Thoracic aorta (tissue), 2 donors: ENCODE data around the gene RNF151. TPM values are rescaled to one million over a fixed set of nuclear protein-coding genes. Genes with fewer than 3 reads are reported as not detected.

Source experiments
- ATAC-seq: fragments of 150-250 bp; one replicate; pipeline ENCODE4 v1.8.0; 2017; ENCODE audit warnings: low read depth; ENCODE audit not compliant: insufficient number of reproducible peaks, low FRiP score
- DNase-seq: peaks from one replicate; pipeline ENCODE4 v3.0.0-alpha.2; 2020; ENCODE audit warnings: low spot score
- H3K27ac ChIP-seq, 2 donors: fragments of 200-600 bp; sonication (generic); 1 replicate in 1 of 2; 2 replicates in 1 of 2; pipeline ENCODE4 v1.5.1; 2016; ENCODE audit warnings: mild to moderate bottlenecking in 2 of 2, moderate library complexity in 2 of 2
- H3K27me3 ChIP-seq: fragments of 200-600 bp; sonication (generic); replicated peaks from 2 replicates; pipeline ENCODE4 v1.6.0; 2016; ENCODE audit warnings: mild to moderate bottlenecking; ENCODE audit not compliant: insufficient read depth
- H3K36me3 ChIP-seq: fragments of 200-600 bp; sonication (generic); one replicate; pipeline ENCODE4 v1.5.1; 2016
- H3K4me1 ChIP-seq, 2 donors: fragments of 200-600 bp; sonication (generic); 1 replicate in 1 of 2; 2 replicates in 1 of 2; pipeline versions ENCODE4 v1.5.1 to v1.6.0; 2016; ENCODE audit warnings: low read depth in 2 of 2, mild to moderate bottlenecking in 1 of 2; ENCODE audit not compliant: control insufficient read depth in 1 of 2
- H3K4me3 ChIP-seq: fragments of 200-600 bp; sonication (generic); 2 replicates; pipeline ENCODE4 v1.5.1; 2016; ENCODE audit warnings: mild to moderate bottlenecking
- H3K9me3 ChIP-seq: fragments of 200-600 bp; sonication (generic); 2 replicates; pipeline ENCODE4 v1.5.1; 2016
- total RNA-seq, 2 donors: library from RNA; depleted of rRNA; stranded (reverse); fragments of >200 nt; gene quantifications; one replicate each; pipeline versions ENCODE4 v1.1.0 to v1.2.3, GENCODE V29; 2016
- TF ChIP-seq, protein P1 (sequence below): fragments of 200-600 bp; sonication (generic); IDR thresholded peaks from one replicate; pipeline ENCODE4 v1.5.1; 2019; ENCODE audit warnings: antibody characterized with exemption

The RNF151 gene
- total RNA-seq, 2 donors from 2014 or later, result not detected

GRCh38 chr16:1979271-1980029 lies 12.8 kb downstream of the RNF151 start:
- Histone ChIP-seq H3K27ac (no peak overlapping the region), H3K4me3 (no peak overlapping the region), H3K4me1 (peaks cover 0 to 7% of the 10 kb centered on the region in 2 donors)

DNA sequence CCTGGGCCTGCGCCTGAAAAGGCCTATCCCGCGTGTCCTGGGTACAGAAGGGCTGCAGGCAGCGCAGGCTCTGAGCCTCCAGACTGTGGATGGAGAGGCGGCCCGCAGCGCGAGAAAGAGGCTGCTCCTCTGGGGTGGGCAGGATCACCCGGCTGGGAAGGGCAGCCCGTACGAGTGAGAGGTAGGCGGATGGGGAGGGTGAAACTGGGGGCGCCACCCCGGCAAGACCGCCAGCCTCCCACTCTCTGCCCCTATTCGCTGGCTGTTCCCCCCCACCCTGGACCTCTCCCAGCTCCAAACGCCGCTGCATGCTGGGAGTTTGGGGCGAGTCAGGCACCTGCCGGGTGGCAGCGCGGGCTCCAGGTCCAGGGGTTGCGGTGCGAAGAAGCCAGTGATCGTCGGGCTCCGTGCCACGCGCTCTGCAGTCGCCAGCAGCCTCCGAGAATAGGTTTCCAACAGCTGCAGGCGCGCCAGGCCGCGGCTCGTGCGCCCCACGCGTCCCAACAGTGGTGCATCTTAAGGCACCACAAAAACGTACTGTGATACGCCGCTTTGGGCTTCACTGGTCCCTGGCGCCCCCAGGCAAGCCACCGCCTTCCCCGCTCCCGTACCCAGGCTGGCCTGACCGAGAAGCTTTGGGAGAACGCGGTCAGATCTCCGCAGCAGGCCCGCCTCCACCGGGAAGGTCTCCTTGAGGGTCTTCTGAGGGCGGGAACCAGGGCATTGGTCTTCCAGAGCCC lies 13.5 kb downstream of the RNF151 start:
- no peak overlapping the region for H3K27ac ChIP-seq
- H3K4me1 ChIP-seq, result peaks cover 7 to 14% of the 10 kb centered on the region in 2 donors
- H3K4me3 ChIP-seq, result no peak overlapping the region
- no peak for ATAC-seq
- no peaks in the 10 kb centered on the region for H3K9me3 ChIP-seq
- no peak for DNase-seq
- H3K36me3 ChIP-seq, result peaks cover 34% of the 10 kb centered on the region
- no peaks in the 10 kb centered on the region for H3K27me3 ChIP-seq
- TF ChIP-seq, protein P1, sequence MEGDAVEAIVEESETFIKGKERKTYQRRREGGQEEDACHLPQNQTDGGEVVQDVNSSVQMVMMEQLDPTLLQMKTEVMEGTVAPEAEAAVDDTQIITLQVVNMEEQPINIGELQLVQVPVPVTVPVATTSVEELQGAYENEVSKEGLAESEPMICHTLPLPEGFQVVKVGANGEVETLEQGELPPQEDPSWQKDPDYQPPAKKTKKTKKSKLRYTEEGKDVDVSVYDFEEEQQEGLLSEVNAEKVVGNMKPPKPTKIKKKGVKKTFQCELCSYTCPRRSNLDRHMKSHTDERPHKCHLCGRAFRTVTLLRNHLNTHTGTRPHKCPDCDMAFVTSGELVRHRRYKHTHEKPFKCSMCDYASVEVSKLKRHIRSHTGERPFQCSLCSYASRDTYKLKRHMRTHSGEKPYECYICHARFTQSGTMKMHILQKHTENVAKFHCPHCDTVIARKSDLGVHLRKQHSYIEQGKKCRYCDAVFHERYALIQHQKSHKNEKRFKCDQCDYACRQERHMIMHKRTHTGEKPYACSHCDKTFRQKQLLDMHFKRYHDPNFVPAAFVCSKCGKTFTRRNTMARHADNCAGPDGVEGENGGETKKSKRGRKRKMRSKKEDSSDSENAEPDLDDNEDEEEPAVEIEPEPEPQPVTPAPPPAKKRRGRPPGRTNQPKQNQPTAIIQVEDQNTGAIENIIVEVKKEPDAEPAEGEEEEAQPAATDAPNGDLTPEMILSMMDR, result no peak

More at GRCh38 chr16:1979271-1980029, 12.8 kb downstream of the RNF151 start:
- TF ChIP-seq, protein P1, result no peak
- H3K9me3 ChIP-seq, result no peaks in the 10 kb centered on the region
- no peak for ATAC-seq
- no peak for DNase-seq
- peaks cover 42% of the 10 kb centered on the region for H3K36me3 ChIP-seq
- H3K27me3 ChIP-seq, result no peaks in the 10 kb centered on the region

- Histone ChIP-seq H3K4me1 (peaks cover 7 to 18% of the 10 kb centered on the region in 2 donors), H3K27me3 (no peaks in the 10 kb centered on the region), H3K9me3 (no peaks in the 10 kb centered on the region), H3K27ac (no peak overlapping the region), H3K4me3 (no peak overlapping the region), H3K36me3 (peaks cover 29% of the 10 kb centered on the region)
- ATAC-seq, result no peak
- no peak for DNase-seq
- TF ChIP-seq, protein P1, result no peak
Measured at GRCh38 chr16:1980770-1981087, 14.1 kb downstream of the RNF151 start.

DNA sequence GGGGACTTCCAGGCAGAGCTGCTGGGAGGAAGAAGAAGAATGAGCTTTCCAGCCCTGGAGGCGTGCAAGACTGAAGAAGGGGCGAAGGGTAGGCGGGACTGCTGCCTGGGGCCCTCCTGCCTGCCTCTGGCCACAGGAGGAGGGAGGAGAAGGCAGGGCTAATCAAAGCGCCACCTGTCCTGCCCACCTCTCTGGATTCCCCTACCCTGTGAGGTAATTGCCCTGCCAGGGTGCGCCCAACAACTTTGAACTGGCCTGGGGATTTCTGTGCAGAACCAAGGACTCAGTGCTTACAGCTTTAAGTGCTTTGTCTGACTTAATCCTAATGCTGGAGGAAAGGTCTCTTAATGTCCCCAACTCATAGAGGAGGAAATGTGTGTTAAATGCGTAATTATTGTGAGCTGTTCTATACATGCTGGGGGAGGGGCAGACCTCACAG lies 14.8 kb downstream of the RNF151 start, which contains the start of gene NOXO1:
Gene NOXO1, minus strand, starts transcription at position 72 of the 439 bp plus-strand sequence. CDS start 290 bp downstream, outside the sequence.
- no peak within 1 kb of the TSS for H3K27ac ChIP-seq
- ATAC-seq (no peak), DNase-seq (no peak)
- no peaks in the 10 kb centered on the region for H3K9me3 ChIP-seq
- H3K4me3 ChIP-seq, result no peak within 1 kb of the TSS
- TF ChIP-seq, protein P1, result no peak
- peaks cover 7 to 18% of the 10 kb centered on the region in 2 donors for H3K4me1 ChIP-seq
- no peaks in the 10 kb centered on the region for H3K27me3 ChIP-seq
- peaks cover 29% of the 10 kb centered on the region for H3K36me3 ChIP-seq

GRCh38 chr16:1982013-1982433 lies 15.4 kb downstream of the RNF151 start:
- no peak for ATAC-seq
- TF ChIP-seq, protein P1, result no peak
- no peak overlapping the region for H3K27ac ChIP-seq
- peaks cover 7 to 18% of the 10 kb centered on the region in 2 donors for H3K4me1 ChIP-seq
- DNase-seq, result no peak
- H3K9me3 ChIP-seq, result no peaks in the 10 kb centered on the region
- H3K4me3 ChIP-seq, result no peak overlapping the region
- H3K36me3 ChIP-seq, result peaks cover 25% of the 10 kb centered on the region
- no peaks in the 10 kb centered on the region for H3K27me3 ChIP-seq
